Upper lobe of left lung (tissue), 4 donors: ENCODE results near the gene MED6.

ENCODE experiments used
- POLR2A ChIP-seq, 4 donors: fragments of 450-650 bp; IDR thresholded peaks; one replicate each; pipeline ENCODE4 v1.5.1; 2016 to 2017; ENCODE audit warnings: antibody characterized with exemption in 4 of 4, mild to moderate bottlenecking in 2 of 4
- POLR2AphosphoS5 ChIP-seq, 2 donors: sonication (generic); formaldehyde crosslinking; IDR thresholded peaks; one replicate each; pipeline ENCODE4 v1.5.1; 2017; ENCODE audit warnings: antibody characterized with exemption in 2 of 2
- TF ChIP-seq, protein P1 (sequence below), 6 experiments: fragments of 450-650 bp in 4 of 6; fragments of 200-600 bp in 2 of 6; sonication (generic) in 2 of 6; IDR thresholded peaks; one replicate each; pipeline ENCODE4 v1.5.1; 2016 to 2019; ENCODE audit warnings: antibody characterized with exemption in 6 of 6

DNA sequence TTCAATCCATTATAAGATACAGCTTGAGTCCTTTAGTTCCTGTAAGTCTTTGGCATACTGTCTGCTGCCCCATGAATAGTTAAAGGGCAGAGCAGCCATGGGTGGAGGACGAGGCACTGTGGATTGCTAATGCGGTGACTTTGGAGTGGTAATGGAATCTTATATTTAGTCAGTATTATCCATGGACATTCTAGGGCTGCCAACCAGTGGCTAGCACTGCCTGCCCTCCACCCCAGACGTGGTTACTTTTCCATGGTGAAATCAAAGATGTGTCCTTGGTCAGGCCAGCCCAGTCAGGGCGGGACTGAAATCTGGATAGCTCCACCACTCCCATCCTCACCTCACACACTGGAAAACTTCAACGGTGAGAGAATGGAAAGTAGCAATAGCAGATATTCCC, 43.5 kb upstream of the MED6 start:
- TF ChIP-seq, protein P1, sequence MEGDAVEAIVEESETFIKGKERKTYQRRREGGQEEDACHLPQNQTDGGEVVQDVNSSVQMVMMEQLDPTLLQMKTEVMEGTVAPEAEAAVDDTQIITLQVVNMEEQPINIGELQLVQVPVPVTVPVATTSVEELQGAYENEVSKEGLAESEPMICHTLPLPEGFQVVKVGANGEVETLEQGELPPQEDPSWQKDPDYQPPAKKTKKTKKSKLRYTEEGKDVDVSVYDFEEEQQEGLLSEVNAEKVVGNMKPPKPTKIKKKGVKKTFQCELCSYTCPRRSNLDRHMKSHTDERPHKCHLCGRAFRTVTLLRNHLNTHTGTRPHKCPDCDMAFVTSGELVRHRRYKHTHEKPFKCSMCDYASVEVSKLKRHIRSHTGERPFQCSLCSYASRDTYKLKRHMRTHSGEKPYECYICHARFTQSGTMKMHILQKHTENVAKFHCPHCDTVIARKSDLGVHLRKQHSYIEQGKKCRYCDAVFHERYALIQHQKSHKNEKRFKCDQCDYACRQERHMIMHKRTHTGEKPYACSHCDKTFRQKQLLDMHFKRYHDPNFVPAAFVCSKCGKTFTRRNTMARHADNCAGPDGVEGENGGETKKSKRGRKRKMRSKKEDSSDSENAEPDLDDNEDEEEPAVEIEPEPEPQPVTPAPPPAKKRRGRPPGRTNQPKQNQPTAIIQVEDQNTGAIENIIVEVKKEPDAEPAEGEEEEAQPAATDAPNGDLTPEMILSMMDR (IDR thresholded peaks at IDR 0.05): no peak
- TF ChIP-seq POLR2AphosphoS5 (IDR thresholded peaks at IDR 0.05): no peak
- TF ChIP-seq POLR2A (IDR thresholded peaks at IDR 0.05): no peak
